ENCODE measurements around the gene LCN15.
"Not testable (repeated sequence)": the region's sequence is repeated elsewhere in the genome, so short reads cannot be mapped to it uniquely, and the experiment has no call there.

Gene LCN15

GRCh38 chr9:136764301-136764891 lies at the start of gene LCN15:
TSS of gene LCN15 (minus strand) at chr9:136764518. CDS start at chr9:136764488, 30 bp downstream.
- no peak for DNase-seq

GRCh38 chr9:136808806-136809158 lies 44.5 kb upstream of the LCN15 start:
- DNase-seq: no peak

- peak; percentile 49 to 63 for DNase-seq
Measured at GRCh38 chr9:136808075-136808805, 43.9 kb upstream of the LCN15 start.

- DNase-seq: peak; percentile 74 to 81
Measured at GRCh38 chr9:136807281-136808074, 43.2 kb upstream of the LCN15 start, which contains the start of gene RABL6. TSS of gene RABL6 (plus strand) at chr9:136807948. CDS start at chr9:136808197, 249 bp downstream.

- no peak for DNase-seq
Measured at GRCh38 chr9:136806631-136807201, 42.4 kb upstream of the LCN15 start.

GRCh38 chr9:136806067-136806466 lies 41.7 kb upstream of the LCN15 start:
- DNase-seq: no peak

- DNase-seq: no peak
Measured at GRCh38 chr9:136805207-136805740, 41.0 kb upstream of the LCN15 start.

GRCh38 chr9:136804509-136805206 lies 40.3 kb upstream of the LCN15 start:
- no peak for DNase-seq

GRCh38 chr9:136803551-136804508 lies 39.5 kb upstream of the LCN15 start:
- no peak for DNase-seq

GRCh38 chr9:136803009-136803550 lies 38.8 kb upstream of the LCN15 start:
- DNase-seq: not testable (repeated sequence)

GRCh38 chr9:136802321-136802720 lies 38.0 kb upstream of the LCN15 start:
- DNase-seq: no peak

- peak; percentile 94 for DNase-seq
Measured at GRCh38 chr9:136799854-136800657, 35.7 kb upstream of the LCN15 start.

GRCh38 chr9:136799079-136799853 lies 34.9 kb upstream of the LCN15 start:
- no peak for DNase-seq

- DNase-seq: no peak
Measured at GRCh38 chr9:136798708-136799078, 34.4 kb upstream of the LCN15 start.

GRCh38 chr9:136796775-136797347 lies 32.5 kb upstream of the LCN15 start:
- DNase-seq: not testable (repeated sequence)

GRCh38 chr9:136796238-136796774 lies 32.0 kb upstream of the LCN15 start, which contains the start of gene CCDC183:
TSS of gene CCDC183 (plus strand) at chr9:136796338. CDS start at chr9:136796398, 60 bp downstream.
- no peak for DNase-seq

- no peak for DNase-seq
Measured at GRCh38 chr9:136795000-136795348, 30.7 kb upstream of the LCN15 start.

GRCh38 chr9:136794281-136794999 lies 30.1 kb upstream of the LCN15 start:
- DNase-seq: no peak
